Measurements from ENCODE around the gene TRAP1. TPM values are rescaled to one million over a fixed set of nuclear protein-coding genes. Genes with fewer than 3 reads are reported as not detected.
A peak's percentile ranks its signal among the peaks of the same experiment; 100 is the strongest.
"Not testable (repeated sequence)": the region's sequence is repeated elsewhere in the genome, so short reads cannot be mapped to it uniquely, and the experiment has no call there.

The TRAP1 gene
- polyA plus RNA-seq, 1 donor, result 175 TPM

- no peak for DNase-seq
Measured at GRCh38 chr16:3672571-3673041, 44.7 kb downstream of the TRAP1 start.

DNA sequence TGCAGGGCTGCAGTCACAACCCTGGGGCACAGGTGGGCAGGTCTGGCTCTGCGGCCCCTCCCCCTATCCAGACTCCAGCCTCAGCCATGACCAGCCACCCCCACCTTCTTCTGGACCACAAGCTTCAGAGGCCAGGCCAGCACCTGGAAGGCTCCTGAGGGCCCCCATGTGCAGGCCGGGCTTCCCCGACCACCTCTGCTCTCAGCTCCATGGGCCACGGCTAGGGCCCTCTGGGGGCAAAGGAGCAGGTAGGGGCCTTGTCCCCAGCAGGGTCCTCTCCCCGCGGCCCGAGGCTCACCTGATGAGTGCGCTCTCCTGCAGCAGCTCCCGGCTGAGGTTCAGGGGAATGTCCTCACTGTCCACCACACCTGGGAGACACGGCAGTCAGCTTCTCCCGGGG lies 45.9 kb downstream of the TRAP1 start:
- DNase-seq, result no peak

DNA sequence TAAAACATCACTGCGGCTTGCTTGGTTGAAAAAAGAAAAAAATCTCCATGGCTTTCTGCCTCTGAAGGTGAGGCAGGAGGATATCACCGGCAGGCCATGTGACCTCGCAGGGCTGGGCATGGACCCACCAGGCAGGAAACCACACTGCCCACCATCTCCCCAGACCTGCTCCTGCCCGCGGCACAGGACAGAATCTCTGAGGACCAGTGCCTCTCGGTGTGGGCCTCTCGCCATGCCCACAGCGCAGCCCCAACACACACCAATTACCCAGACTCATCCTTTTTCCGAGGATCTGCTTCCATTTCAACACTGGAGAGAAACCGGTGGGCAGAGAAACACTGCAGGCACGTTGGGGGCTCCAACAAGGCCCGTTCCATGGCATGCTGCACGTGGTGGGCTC lies 46.6 kb downstream of the TRAP1 start:
- DNase-seq, result no peak

DNA sequence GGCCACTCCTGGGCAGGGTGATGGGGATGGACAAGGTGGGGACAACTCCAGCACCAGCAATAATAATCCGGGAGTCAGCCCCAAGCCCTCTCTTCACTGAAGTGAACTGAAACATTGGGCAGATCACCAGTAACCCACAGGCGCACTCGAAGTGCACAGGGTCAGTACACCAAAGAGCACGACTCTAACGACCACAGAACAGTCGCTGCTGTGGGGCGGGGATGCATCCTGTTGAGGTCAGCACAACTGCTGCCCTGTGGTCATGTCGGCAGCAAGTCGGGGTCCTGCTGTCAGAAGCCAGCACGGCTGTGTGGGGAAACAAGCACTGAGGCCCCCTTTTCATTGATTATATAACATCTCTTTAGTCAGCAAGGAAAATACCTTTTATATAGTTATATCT lies 48.2 kb downstream of the TRAP1 start:
- no peak for DNase-seq

DNA sequence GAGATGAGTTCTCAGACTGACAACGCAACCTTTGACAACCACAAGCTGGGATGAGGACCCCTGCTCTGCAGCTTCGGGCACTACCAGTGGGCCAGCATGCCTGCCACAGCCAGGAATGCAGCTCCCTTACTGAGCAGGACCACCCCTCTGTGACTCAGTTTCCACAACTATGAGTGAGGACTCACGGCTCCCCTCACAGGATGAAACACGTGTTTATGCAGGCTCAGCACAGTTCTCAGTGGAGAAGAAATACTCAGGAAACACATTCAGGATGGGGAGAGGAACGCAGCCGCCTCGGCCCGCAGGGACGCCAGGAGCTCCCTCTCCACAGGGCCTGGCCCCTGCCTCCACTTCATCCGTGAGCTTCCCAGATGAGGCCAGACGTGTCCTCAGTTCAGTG lies 48.7 kb downstream of the TRAP1 start:
- DNase-seq, result no peak

- no peak for DNase-seq
Measured at GRCh38 chr16:3665508-3665907, 51.8 kb downstream of the TRAP1 start.

DNA sequence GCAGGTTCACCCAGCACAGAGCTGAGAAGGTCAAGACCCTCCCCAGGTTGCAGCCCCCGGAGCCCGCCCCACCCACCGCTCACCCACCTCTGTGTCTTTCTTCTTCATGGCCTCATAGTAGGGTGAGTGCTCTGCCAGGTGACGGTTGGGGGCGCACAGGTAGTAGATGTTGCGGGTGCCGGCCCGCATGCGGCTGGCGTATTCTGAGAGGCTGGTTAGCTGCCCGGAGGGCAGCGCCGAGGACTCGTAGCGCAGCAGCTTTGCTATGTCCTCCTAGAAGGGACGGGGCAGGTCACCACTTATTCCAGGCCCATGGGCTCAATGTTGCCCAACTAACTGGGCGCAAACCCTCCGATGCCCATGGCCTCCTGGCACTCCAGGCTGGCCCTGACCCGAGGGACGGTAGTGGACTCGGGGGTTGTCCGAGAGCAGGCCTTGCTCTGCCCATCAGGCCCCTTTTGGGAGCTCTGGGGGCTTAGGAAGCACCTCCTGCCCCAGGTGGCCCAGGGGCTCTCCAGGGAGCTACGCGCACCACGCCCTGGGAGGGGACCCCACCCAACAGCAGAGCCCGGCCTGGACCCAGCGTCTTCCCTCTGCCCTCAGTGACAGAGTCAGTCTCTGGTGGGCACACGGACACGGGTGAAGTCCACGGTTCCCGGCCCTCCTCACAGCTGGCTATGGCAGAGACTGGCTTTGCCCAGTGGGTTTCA lies 53.0 kb downstream of the TRAP1 start:
- no peak for DNase-seq

DNA sequence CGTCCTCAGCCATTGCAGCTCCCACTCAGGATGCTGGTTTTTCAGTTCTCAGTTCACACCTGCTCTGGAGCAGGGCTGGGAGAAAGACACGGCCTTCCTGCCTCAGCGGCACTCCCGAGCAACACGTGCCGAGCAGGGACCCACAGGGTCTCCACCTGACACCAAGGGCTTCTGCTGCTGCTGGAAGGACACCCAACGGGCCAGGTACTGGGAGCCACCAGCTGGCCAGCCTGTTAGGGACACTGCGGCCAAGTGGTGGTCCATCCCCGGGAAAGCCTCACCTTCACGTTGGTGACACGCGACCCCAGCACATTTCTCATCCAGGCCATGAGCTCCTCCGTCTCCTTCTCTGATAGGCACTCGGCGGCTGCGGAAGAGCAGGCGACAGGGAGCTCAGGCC lies 54.7 kb downstream of the TRAP1 start:
- DNase-seq, result no peak

- DNase-seq, result no peak
Measured at GRCh38 chr16:3661922-3662321, 55.4 kb downstream of the TRAP1 start.

- DNase-seq, result no peak
Measured at GRCh38 chr16:3661311-3661710, 56.0 kb downstream of the TRAP1 start.

- no peak for DNase-seq
Measured at GRCh38 chr16:3659251-3659650, 58.1 kb downstream of the TRAP1 start.

DNA sequence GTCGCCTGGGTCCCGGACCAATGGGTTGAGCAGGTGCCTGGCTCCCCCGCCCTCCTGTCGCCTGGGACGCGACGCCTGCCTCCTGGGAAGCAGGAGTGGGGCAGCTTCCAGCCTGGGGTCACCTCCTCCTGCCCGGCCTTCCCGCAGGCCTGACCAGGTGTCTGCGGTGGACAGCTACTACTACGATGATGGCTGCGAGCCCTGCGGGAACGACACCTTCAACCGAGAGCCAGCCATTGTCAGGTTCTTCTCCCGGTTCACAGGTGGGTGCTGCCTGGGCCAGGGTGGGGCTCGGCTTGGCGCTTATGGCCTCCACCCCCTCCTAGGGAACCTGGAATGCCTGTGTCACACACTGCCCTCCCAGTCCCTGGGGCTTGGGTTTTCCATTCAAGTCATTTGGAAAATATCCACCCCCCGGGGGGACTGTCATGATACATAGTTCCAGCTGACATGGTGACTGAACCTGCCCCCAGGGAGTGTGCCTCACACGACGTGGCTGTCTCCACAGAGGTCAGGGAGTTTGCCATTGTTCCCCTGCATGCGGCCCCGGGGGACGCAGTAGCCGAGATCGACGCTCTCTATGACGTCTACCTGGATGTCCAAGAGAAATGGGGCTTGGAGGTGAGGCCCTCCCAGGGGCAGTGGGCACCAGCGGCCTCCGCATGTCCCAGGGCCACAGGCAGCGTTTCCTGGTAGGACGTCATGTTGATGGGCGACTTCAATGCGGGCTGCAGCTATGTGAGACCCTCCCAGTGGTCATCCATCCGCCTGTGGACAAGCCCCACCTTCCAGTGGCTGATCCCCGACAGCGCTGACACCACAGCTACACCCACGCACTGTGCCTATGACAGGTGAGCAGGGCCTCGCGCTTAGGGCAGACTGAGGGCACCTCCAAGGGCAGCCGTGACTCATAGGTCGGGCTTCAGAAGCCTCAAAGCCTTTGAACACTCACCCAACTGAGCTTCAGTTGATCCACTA lies 60.5 kb downstream of the TRAP1 start:
- DNase-seq, result no peak

- not testable (repeated sequence) for DNase-seq
Measured at GRCh38 chr16:3656160-3656490, 61.2 kb downstream of the TRAP1 start.

GRCh38 chr16:3655396-3656159 lies 61.7 kb downstream of the TRAP1 start:
- DNase-seq, result no peak

GRCh38 chr16:3655030-3655395 lies 62.3 kb downstream of the TRAP1 start:
- DNase-seq, result no peak

- DNase-seq, result peak; percentile 46
Measured at GRCh38 chr16:3654249-3654991, 62.9 kb downstream of the TRAP1 start, which contains the start of gene DNASE1. DNASE1 (plus strand) TSS chr16:3654691; CDS start chr16:3655374, 683 bp downstream.

GRCh38 chr16:3652373-3653195 lies 64.7 kb downstream of the TRAP1 start:
- DNase-seq, result no peak

GRCh38 chr16:3651461-3652372 lies 65.6 kb downstream of the TRAP1 start:
- DNase-seq, result no peak

- no peak for DNase-seq
Measured at GRCh38 chr16:3650631-3651265, 66.6 kb downstream of the TRAP1 start.

Data from hindlimb muscle (tissue), 1 donor.